Adrenal gland (tissue), 5 donors: ENCODE measurements around the gene C1orf185.

Experiments
- CTCF ChIP-seq, 6 experiments: fragments of 450-650 bp in 4 of 6; fragments of 200-600 bp in 2 of 6; sonication (generic) in 1 of 6; IDR thresholded peaks; 1 replicate in 5 of 6; 2 replicates in 1 of 6; pipeline versions ENCODE4 v1.5.1 to v1.8.0; 2016 to 2021; ENCODE audit warnings: antibody characterized with exemption in 6 of 6, mild to moderate bottlenecking in 2 of 6, moderate library complexity in 1 of 6
- POLR2A ChIP-seq, 2 donors: fragments of 450-650 bp; IDR thresholded peaks; one replicate each; pipeline ENCODE4 v1.6.1; 2017; ENCODE audit warnings: antibody characterized with exemption in 2 of 2, mild to moderate bottlenecking in 2 of 2, moderate library complexity in 1 of 2
- donor health status: DM: no; HTN: no; CAD: no.

- no peak for TF ChIP-seq POLR2A (IDR thresholded peaks at IDR 0.05)
- TF ChIP-seq CTCF (IDR thresholded peaks at IDR 0.05) = no peak
Observed at GRCh38 chr1:51168936-51169335, 66.9 kb downstream of the C1orf185 start.
